Thyroid gland (tissue), 4 donors: Measurements from ENCODE around the gene TMEM225. TPM values are rescaled to one million over a fixed set of nuclear protein-coding genes. Genes with fewer than 3 reads are reported as not detected.
"Not testable (repeated sequence)": the region's sequence is repeated elsewhere in the genome, so short reads cannot be mapped to it uniquely, and the experiment has no call there.

Experiments used
- DNase-seq, 2 donors: peaks; one replicate each; pipeline ENCODE4 v3.0.0-alpha.2; 2019
- H3K27ac ChIP-seq, 3 donors: fragments of 200-600 bp; sonication (generic); 1 replicate in 2 of 3; 2 replicates in 1 of 3; pipeline ENCODE4 v1.5.1; 2016 to 2019; ENCODE audit warnings: mild to moderate bottlenecking in 1 of 3, moderate library complexity in 1 of 3
- H3K27me3 ChIP-seq: fragments of 200-600 bp; sonication (generic); one replicate; pipeline ENCODE4 v1.5.1; 2019
- H3K36me3 ChIP-seq, 2 donors: fragments of 200-600 bp; sonication (generic); one replicate each; pipeline ENCODE4 v1.5.1; 2016 to 2019
- H3K4me1 ChIP-seq, 2 donors: fragments of 200-600 bp; sonication (generic); one replicate each; pipeline ENCODE4 v1.5.1; 2017 to 2019
- H3K4me3 ChIP-seq, 3 donors: fragments of 200-600 bp; sonication (generic); replicated peaks in 1 of 3; 1 replicate in 2 of 3; 2 replicates in 1 of 3; pipeline ENCODE4 v1.5.1; 2016; ENCODE audit warnings: mild to moderate bottlenecking in 1 of 3
- H3K9me3 ChIP-seq: fragments of 200-600 bp; sonication (generic); one replicate; pipeline ENCODE4 v1.5.1; 2017
- POLR2A ChIP-seq, 2 donors: fragments of 450-650 bp; IDR thresholded peaks; one replicate each; pipeline ENCODE4 v1.6.1; 2017; ENCODE audit warnings: antibody characterized with exemption in 2 of 2, mild to moderate bottlenecking in 2 of 2, moderate library complexity in 1 of 2
- WGBS, 2 donors: methylation state at CpG; one replicate each; pipeline ENCODE4 v1.1.5; 2017; 5-methylcytosine and 5-hydroxymethylcytosine counted together
- intact Hi-C: fragments of 100-400 bp; cut with DNase I; formaldehyde crosslinking; loops from one replicate; pipeline ENCODE4 v1.15.1; 2023
- total RNA-seq, 4 donors: library from RNA; depleted of rRNA; stranded (reverse); fragments of >200 nt; gene quantifications; one replicate each; pipeline ENCODE4 v1.2.3, GENCODE V29; 2016
- TF ChIP-seq, protein P1 (sequence below), 6 experiments: fragments of 200-600 bp in 3 of 6; fragments of 450-650 bp in 3 of 6; sonication (generic) in 3 of 6; IDR thresholded peaks; one replicate each; pipeline ENCODE4 v1.5.1; 2016 to 2019; ENCODE audit warnings: antibody characterized with exemption in 6 of 6, mild to moderate bottlenecking in 2 of 6, inconsistent platforms in 1 of 6, moderate library complexity in 1 of 6

The TMEM225 gene
- total RNA-seq, 4 donors from 2014 or later = not detected

DNA sequence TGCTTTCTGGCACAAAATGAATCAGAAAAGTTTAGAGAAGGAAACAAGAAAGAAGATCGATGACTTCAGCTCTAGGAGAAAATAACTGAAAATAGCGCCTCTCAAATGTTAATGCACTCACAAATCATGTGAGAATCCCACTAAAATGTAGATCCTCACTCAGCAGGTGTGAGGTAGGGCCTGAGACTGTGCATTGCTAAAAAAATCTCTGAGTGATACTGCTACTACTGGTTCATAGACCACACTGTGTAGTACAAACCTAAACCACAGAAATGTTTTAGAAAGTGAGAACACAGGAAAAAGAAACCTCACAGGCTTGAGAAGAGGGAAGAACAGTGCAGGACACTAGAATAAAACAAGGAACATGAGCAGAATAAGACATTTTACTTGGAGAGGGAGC lies 18.5 kb upstream of the TMEM225 start:
- H3K4me1 ChIP-seq = no peaks in the 10 kb centered on the region
- no peaks in the 10 kb centered on the region for H3K9me3 ChIP-seq
- H3K27ac ChIP-seq = no peak overlapping the region
- no peaks in the 10 kb centered on the region for H3K27me3 ChIP-seq
- TF ChIP-seq POLR2A (IDR thresholded peaks at IDR 0.05) = no peak
- intact Hi-C loops = no loop called here
- no peak overlapping the region for H3K4me3 ChIP-seq
- no peak for DNase-seq
- WGBS, 2 donors = 75 to 76% methylated on average over 2 of the region's 2 CpGs
- no peaks in the 10 kb centered on the region for H3K36me3 ChIP-seq

DNA sequence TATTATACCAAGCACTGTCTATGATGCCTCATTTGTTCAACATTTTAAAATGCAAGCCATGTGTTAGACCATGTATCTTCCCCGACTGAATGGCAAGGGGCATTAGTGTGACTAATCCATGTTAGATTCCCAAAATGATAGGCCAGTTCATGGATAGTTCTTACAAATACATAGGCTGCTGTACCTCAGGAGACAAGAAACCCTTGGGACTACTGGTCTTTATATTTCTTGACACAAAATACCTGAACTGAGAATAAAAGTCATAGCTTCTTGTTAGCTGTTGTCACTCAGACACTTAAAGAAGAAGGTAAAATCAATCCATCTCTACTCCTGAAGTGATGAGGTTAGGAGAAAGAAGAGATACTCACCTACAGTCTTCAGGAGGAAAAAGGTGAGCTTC lies 16.4 kb upstream of the TMEM225 start, which contains the start of gene OR8D4:
TSS of gene OR8D4 (plus strand) at position 301 of the 400 bp plus-strand sequence. CDS start 4,265 bp downstream, outside the sequence.
- intact Hi-C loops = no loop called here
- H3K9me3 ChIP-seq = no peaks in the 10 kb centered on the region
- no peaks in the 10 kb centered on the region for H3K27me3 ChIP-seq
- H3K4me3 ChIP-seq = no peak within 1 kb of the TSS
- TF ChIP-seq, protein P1, sequence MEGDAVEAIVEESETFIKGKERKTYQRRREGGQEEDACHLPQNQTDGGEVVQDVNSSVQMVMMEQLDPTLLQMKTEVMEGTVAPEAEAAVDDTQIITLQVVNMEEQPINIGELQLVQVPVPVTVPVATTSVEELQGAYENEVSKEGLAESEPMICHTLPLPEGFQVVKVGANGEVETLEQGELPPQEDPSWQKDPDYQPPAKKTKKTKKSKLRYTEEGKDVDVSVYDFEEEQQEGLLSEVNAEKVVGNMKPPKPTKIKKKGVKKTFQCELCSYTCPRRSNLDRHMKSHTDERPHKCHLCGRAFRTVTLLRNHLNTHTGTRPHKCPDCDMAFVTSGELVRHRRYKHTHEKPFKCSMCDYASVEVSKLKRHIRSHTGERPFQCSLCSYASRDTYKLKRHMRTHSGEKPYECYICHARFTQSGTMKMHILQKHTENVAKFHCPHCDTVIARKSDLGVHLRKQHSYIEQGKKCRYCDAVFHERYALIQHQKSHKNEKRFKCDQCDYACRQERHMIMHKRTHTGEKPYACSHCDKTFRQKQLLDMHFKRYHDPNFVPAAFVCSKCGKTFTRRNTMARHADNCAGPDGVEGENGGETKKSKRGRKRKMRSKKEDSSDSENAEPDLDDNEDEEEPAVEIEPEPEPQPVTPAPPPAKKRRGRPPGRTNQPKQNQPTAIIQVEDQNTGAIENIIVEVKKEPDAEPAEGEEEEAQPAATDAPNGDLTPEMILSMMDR (IDR thresholded peaks at IDR 0.05) = no peak
- TF ChIP-seq POLR2A (IDR thresholded peaks at IDR 0.05) = no peak
- no peaks in the 10 kb centered on the region for H3K36me3 ChIP-seq
- H3K27ac ChIP-seq = no peak within 1 kb of the TSS
- H3K4me1 ChIP-seq = no peaks in the 10 kb centered on the region
- WGBS, 2 donors = 96 to 100% methylated on average over 1 of the region's 1 CpG
- no peak for DNase-seq

DNA sequence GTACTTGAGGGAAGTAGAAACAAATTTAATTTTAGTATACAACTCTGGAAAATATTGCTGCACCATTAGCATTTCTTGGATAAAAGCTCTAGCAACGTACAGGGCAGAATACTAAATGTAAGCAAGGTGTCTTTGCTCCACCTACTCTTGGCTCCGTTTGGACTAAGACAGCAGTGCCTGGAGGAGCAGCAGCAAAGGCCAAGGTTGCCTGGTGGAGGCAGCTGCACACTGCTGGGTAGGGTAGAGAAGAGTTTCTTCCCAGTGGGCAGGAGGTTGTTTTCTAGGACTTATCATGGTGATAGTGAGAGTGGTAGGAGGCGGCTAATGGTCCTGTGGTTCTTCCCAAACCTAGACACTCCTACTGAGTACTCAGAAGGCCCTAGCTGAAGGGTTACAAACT lies 14.3 kb upstream of the TMEM225 start:
- 68 to 75% methylated on average over 3 of the region's 3 CpGs for WGBS, 2 donors
- Histone ChIP-seq H3K4me1 (no peaks in the 10 kb centered on the region), H3K9me3 (no peaks in the 10 kb centered on the region), H3K36me3 (no peaks in the 10 kb centered on the region), H3K27ac (no peak overlapping the region), H3K27me3 (no peaks in the 10 kb centered on the region), H3K4me3 (no peak overlapping the region)
- intact Hi-C loops = no loop called here
- TF ChIP-seq POLR2A (IDR thresholded peaks at IDR 0.05) = no peak
- TF ChIP-seq, protein P1 (IDR thresholded peaks at IDR 0.05) = no peak
- DNase-seq = no peak

DNA sequence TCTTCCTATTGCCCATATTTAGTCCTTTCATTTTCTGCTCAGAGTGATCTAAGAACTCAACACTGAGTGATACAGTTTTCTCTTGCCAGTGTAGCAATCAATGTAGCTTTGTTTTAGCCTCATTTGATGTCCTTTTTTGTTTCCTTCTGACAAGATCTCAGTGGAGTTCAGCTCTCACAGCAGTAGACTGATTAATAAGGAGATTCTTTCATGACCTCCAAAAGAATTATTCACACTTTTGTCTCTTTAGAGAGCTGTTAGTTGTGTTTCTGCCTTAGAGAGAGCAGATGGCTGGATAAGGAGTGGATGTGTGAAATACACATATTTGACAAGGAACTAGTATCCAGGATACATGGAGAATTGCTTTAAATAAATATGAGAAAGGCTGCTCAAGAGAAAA lies 6.6 kb upstream of the TMEM225 start:
- H3K27me3 ChIP-seq = no peaks in the 10 kb centered on the region
- no peaks in the 10 kb centered on the region for H3K4me1 ChIP-seq
- no peak overlapping the region for H3K27ac ChIP-seq
- TF ChIP-seq, protein P1 (IDR thresholded peaks at IDR 0.05) = no peak
- TF ChIP-seq POLR2A (IDR thresholded peaks at IDR 0.05) = no peak
- intact Hi-C loops = no loop called here
- no peaks in the 10 kb centered on the region for H3K36me3 ChIP-seq
- no peaks in the 10 kb centered on the region for H3K9me3 ChIP-seq
- H3K4me3 ChIP-seq = no peak overlapping the region
- DNase-seq = no peak

DNA sequence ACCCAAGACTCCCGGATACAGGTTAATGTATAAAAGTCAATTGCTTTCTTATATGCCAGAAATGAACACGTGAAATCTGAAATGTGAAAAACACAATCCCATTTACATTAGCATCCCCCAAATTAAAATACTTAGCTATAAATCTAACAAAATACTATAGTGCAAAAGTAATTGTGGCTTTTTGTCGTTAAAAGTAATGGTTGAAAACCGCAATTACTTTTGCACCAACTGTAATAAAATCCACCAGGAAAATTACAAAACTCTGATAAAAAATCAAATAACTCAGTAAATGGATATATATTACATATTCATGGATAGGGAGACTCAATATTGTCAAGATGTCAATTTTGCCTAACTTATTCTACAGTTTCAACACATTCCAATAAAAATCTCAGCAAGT lies 4.6 kb downstream of the TMEM225 start:
- intact Hi-C loops = no loop called here
- Histone ChIP-seq H3K27me3 (no peaks in the 10 kb centered on the region), H3K27ac (no peak overlapping the region), H3K9me3 (no peaks in the 10 kb centered on the region), H3K36me3 (no peaks in the 10 kb centered on the region), H3K4me1 (no peaks in the 10 kb centered on the region), H3K4me3 (no peak overlapping the region)
- DNase-seq = no peak
- WGBS, 2 donors = 93 to 97% methylated on average over 4 of the region's 4 CpGs
- TF ChIP-seq, protein P1 (IDR thresholded peaks at IDR 0.05) = no peak
- no peak for TF ChIP-seq POLR2A (IDR thresholded peaks at IDR 0.05)

DNA sequence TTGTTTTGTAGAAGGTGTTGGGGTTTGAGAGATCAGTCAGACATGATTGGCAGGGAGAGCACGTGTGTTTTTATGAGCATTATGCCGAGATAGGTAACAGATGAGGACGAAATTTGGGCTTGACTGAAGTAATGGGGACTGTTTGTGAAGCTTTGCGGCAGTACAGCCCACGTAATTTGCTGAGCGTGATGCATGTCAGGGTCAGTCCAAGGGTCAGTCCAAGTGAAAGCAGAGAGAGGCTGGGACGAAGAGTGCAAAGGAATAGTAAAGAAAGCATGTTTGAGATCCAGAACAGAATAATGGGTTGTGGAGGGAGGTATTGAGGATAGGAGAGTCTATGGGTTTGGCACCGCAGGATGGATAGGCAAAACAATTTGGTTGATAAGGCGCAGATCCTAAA lies 17.7 kb downstream of the TMEM225 start:
- intact Hi-C loops, H3K27me3 ChIP-seq, DNase-seq, H3K27ac ChIP-seq, H3K36me3 ChIP-seq, H3K4me3 ChIP-seq, H3K4me1 ChIP-seq, H3K9me3 ChIP-seq: not testable (repeated sequence)
- 82 to 85% methylated on average over 9 of the region's 9 CpGs for WGBS, 2 donors

DNA sequence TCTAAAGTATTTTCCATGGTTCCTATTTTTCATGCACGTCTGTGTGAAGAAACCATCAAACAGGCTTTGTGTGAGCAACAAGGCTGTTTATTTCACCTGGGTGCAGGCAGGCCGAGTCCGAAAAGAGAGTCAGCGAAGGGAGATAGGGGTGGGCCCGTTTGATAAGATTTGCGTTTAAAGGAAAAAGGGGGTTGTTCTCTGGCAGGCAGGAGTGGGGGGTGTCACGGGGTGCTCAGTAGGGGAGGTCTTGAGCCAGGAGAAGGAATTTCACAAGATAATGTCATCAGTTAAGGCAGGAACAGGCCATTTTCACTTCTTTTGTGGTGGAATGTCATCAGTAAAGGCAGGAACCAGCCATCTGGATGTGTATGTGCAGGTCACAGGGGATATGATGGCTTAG lies 20.2 kb downstream of the TMEM225 start:
- H3K36me3 ChIP-seq, H3K9me3 ChIP-seq, H3K27me3 ChIP-seq, intact Hi-C loops, H3K4me3 ChIP-seq, H3K4me1 ChIP-seq, H3K27ac ChIP-seq, DNase-seq: not testable (repeated sequence)
- WGBS, 2 donors = 41 to 42% methylated on average over 7 of the region's 7 CpGs
